GM23338 (cell line): ENCODE data around the gene OR2J2.

Source experiments
- CREB1 ChIP-seq: fragments of 250-450 bp; sonication (Bioruptor Pico); IDR thresholded peaks from 2 replicates; pipeline ENCODE4 v1.5.0; 2020; ENCODE audit warnings: low read depth, mild to moderate bottlenecking, moderate library complexity
- EZH2 ChIP-seq: fragments of 200-600 bp; sonication (generic); IDR thresholded peaks from one replicate; pipeline ENCODE4 v1.8.0; 2017; ENCODE audit warnings: antibody characterized with exemption, mild to moderate bottlenecking, low read depth; ENCODE audit not compliant: unreplicated experiment
- EZH2phosphoT487 ChIP-seq: fragments of 200-600 bp; sonication (generic); IDR thresholded peaks from one replicate; pipeline ENCODE4 v1.8.1; 2018; ENCODE audit warnings: antibody characterized with exemption; ENCODE audit not compliant: unreplicated experiment
- NANOG ChIP-seq: IDR thresholded peaks from 2 replicates; pipeline ENCODE4 v1.6.1; 2016; ENCODE audit warnings: antibody characterized with exemption, borderline replicate concordance
- POLR2AphosphoS5 ChIP-seq: IDR thresholded peaks from 2 replicates; pipeline ENCODE4 v1.6.1; 2016; ENCODE audit warnings: antibody characterized with exemption, low read depth
- TF ChIP-seq, protein P1 (sequence below), 2 experiments: fragments of 200-600 bp in 1 of 2; sonication (generic) in 1 of 2; conservative IDR thresholded peaks; 2 replicates each; pipeline versions ENCODE4 v1.5.1 to v1.6.1; 2016 to 2017; ENCODE audit warnings: antibody characterized with exemption in 2 of 2, low read depth in 2 of 2, mild to moderate bottlenecking in 2 of 2, moderate library complexity in 1 of 2
- TF ChIP-seq, protein P2 (sequence below): IDR thresholded peaks from one replicate; pipeline ENCODE4 v1.6.1; 2018; ENCODE audit warnings: antibody characterized with exemption; ENCODE audit not compliant: unreplicated experiment

DNA sequence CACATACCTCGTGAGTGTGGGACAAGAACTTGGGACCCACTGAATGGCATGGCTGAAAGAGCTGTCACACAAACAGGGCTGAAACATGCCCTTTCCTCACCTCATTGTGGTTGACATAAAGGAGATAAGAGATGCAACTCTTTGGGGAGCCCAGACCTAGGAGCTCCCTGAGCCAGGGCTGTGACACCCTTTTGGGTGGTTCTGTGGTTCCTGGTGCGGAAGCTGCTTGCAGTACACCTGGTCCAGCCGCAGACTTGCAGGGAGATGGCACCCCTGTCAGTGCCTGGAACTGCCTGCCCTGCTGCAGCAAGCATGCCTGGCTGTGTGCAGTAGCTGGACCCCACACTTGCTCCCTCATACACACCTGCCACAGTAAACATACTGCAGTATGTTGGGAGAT, 31.3 kb downstream of the OR2J2 start:
- TF ChIP-seq, protein P1, sequence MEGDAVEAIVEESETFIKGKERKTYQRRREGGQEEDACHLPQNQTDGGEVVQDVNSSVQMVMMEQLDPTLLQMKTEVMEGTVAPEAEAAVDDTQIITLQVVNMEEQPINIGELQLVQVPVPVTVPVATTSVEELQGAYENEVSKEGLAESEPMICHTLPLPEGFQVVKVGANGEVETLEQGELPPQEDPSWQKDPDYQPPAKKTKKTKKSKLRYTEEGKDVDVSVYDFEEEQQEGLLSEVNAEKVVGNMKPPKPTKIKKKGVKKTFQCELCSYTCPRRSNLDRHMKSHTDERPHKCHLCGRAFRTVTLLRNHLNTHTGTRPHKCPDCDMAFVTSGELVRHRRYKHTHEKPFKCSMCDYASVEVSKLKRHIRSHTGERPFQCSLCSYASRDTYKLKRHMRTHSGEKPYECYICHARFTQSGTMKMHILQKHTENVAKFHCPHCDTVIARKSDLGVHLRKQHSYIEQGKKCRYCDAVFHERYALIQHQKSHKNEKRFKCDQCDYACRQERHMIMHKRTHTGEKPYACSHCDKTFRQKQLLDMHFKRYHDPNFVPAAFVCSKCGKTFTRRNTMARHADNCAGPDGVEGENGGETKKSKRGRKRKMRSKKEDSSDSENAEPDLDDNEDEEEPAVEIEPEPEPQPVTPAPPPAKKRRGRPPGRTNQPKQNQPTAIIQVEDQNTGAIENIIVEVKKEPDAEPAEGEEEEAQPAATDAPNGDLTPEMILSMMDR (conservative IDR thresholded peaks at IDR 0.05; ENCODE audit: low read depth in 2 of 2), result no peak
- TF ChIP-seq CREB1 (CRISPR knock-in tag) (no peak), EZH2 (no peak), POLR2AphosphoS5 (no peak), EZH2phosphoT487 (no peak), NANOG (no peak)
- TF ChIP-seq, protein P2, sequence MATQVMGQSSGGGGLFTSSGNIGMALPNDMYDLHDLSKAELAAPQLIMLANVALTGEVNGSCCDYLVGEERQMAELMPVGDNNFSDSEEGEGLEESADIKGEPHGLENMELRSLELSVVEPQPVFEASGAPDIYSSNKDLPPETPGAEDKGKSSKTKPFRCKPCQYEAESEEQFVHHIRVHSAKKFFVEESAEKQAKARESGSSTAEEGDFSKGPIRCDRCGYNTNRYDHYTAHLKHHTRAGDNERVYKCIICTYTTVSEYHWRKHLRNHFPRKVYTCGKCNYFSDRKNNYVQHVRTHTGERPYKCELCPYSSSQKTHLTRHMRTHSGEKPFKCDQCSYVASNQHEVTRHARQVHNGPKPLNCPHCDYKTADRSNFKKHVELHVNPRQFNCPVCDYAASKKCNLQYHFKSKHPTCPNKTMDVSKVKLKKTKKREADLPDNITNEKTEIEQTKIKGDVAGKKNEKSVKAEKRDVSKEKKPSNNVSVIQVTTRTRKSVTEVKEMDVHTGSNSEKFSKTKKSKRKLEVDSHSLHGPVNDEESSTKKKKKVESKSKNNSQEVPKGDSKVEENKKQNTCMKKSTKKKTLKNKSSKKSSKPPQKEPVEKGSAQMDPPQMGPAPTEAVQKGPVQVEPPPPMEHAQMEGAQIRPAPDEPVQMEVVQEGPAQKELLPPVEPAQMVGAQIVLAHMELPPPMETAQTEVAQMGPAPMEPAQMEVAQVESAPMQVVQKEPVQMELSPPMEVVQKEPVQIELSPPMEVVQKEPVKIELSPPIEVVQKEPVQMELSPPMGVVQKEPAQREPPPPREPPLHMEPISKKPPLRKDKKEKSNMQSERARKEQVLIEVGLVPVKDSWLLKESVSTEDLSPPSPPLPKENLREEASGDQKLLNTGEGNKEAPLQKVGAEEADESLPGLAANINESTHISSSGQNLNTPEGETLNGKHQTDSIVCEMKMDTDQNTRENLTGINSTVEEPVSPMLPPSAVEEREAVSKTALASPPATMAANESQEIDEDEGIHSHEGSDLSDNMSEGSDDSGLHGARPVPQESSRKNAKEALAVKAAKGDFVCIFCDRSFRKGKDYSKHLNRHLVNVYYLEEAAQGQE, result no peak
